PC-3 (cell line): ENCODE results near the gene MRPS9. TPM values are rescaled to one million over a fixed set of nuclear protein-coding genes. Genes with fewer than 3 reads are reported as not detected.

Source experiments
- ATAC-seq: fragments of 200-7000 bp; cut with Tn5 transposase; 2 replicates; pipeline ENCODE4 v1.9.1; 2020; ENCODE audit warnings: mild to moderate bottlenecking, moderate library complexity
- BruUV-seq: library from RNA; stranded (reverse); fragments of 400-500 nt; replicated peaks from 2 replicates; lab custom pipeline; 2021; lab: Mats Ljungman, UMichigan
- CTCF ChIA-PET: fragments of 300-600 bp; sonication (Branson Sonifier 250); formaldehyde crosslinking; loops from one replicate; lab custom pipeline; 2022; ENCODE audit warnings: antibody characterized with exemption; lab: Charles Lee
- POLR2A ChIA-PET: fragments of 300-600 bp; sonication (Branson Sonifier 250); formaldehyde crosslinking; loops from one replicate; lab custom pipeline; 2022; ENCODE audit warnings: antibody characterized with exemption; ENCODE audit not compliant: unreplicated experiment; lab: Charles Lee
- DNase-seq: peaks from one replicate; pipeline ENCODE4 v3.0.0-alpha.2; 2015
- H2AFZ ChIP-seq: fragments of 300-600 bp; sonication (generic); 2 replicates; pipeline ENCODE4 v1.6.0; 2016; ENCODE audit warnings: antibody characterized with exemption, low read length
- H3F3A ChIP-seq: fragments of 300-600 bp; sonication (generic); one replicate; pipeline ENCODE4 v1.6.0; 2017; ENCODE audit warnings: antibody characterized with exemption, low read length, control low read depth, mild to moderate bottlenecking; ENCODE audit not compliant: unreplicated experiment
- H3K27ac ChIP-seq: fragments of 300-600 bp; sonication (generic); 2 replicates; pipeline ENCODE4 v1.5.1; 2016; ENCODE audit warnings: mild to moderate bottlenecking, low read length
- H3K27me3 ChIP-seq: fragments of 300-600 bp; sonication (generic); 2 replicates; pipeline ENCODE4 v1.6.1; 2016; ENCODE audit warnings: low read length, mixed read lengths
- H3K36me3 ChIP-seq: fragments of 300-600 bp; sonication (generic); 2 replicates; pipeline ENCODE4 v1.6.1; 2016; ENCODE audit warnings: low read depth, mixed run types, low read length, mixed read lengths
- H3K4me1 ChIP-seq: fragments of 300-600 bp; sonication (generic); 2 replicates; pipeline ENCODE4 v1.5.1; 2016; ENCODE audit warnings: low read length; ENCODE audit not compliant: insufficient read depth
- H3K4me2 ChIP-seq: fragments of 300-600 bp; sonication (generic); 2 replicates; pipeline ENCODE4 v1.6.0; 2016; ENCODE audit warnings: low read length
- H3K4me3 ChIP-seq: fragments of 300-600 bp; sonication (generic); 2 replicates; pipeline ENCODE4 v1.5.1; 2016; ENCODE audit warnings: mild to moderate bottlenecking, low read length, mixed read lengths
- H3K79me2 ChIP-seq: fragments of 300-600 bp; sonication (generic); 2 replicates; pipeline ENCODE4 v1.6.1; 2017; ENCODE audit warnings: low read length, mixed read lengths
- H3K9ac ChIP-seq: fragments of 300-600 bp; sonication (generic); 2 replicates; pipeline ENCODE4 v1.6.0; 2016; ENCODE audit warnings: mild to moderate bottlenecking, low read length
- H3K9me2 ChIP-seq: fragments of 300-600 bp; sonication (generic); replicated peaks from 2 replicates; pipeline ENCODE4 v1.6.1; 2016; ENCODE audit warnings: mixed run types, low read length, mixed read lengths
- H3K9me3 ChIP-seq: fragments of 300-600 bp; sonication (generic); 2 replicates; pipeline ENCODE4 v1.6.1; 2016; ENCODE audit warnings: low read length, mixed read lengths
- H4K20me1 ChIP-seq: fragments of 300-600 bp; sonication (generic); 2 replicates; pipeline ENCODE4 v1.6.1; 2016; ENCODE audit warnings: low read length, mixed read lengths
- EZH2 ChIP-seq: fragments of 300-600 bp; sonication (generic); IDR thresholded peaks from one replicate; pipeline ENCODE4 v1.6.1; 2017; ENCODE audit warnings: antibody characterized with exemption, mild to moderate bottlenecking, low read length; ENCODE audit not compliant: unreplicated experiment
- EZH2phosphoT487 ChIP-seq: fragments of 300-600 bp; sonication (generic); IDR thresholded peaks from 2 replicates; pipeline ENCODE4 v1.6.1; 2018; ENCODE audit warnings: mild to moderate bottlenecking, antibody characterized with exemption, low read length, borderline replicate concordance
- intact Hi-C: fragments of 100-400 bp; cut with micrococcal nuclease; formaldehyde crosslinking; loops from 2 replicates; pipeline ENCODE4 v1.9.0; 2023
- total RNA-seq: library from RNA; depleted of rRNA; stranded (reverse); fragments of >200 nt; gene quantifications from 2 replicates; pipeline ENCODE4 v1.2.3, GENCODE V29; 2014
- TF ChIP-seq, protein P1 (sequence below): fragments of 300-600 bp; sonication (generic); conservative IDR thresholded peaks from 2 replicates; pipeline ENCODE4 v1.5.1; 2017; ENCODE audit warnings: antibody characterized with exemption, low read depth, mild to moderate bottlenecking, low read length

Gene MRPS9
- total RNA-seq, 1 experiment from 2014 or later = 64.0 TPM

DNA sequence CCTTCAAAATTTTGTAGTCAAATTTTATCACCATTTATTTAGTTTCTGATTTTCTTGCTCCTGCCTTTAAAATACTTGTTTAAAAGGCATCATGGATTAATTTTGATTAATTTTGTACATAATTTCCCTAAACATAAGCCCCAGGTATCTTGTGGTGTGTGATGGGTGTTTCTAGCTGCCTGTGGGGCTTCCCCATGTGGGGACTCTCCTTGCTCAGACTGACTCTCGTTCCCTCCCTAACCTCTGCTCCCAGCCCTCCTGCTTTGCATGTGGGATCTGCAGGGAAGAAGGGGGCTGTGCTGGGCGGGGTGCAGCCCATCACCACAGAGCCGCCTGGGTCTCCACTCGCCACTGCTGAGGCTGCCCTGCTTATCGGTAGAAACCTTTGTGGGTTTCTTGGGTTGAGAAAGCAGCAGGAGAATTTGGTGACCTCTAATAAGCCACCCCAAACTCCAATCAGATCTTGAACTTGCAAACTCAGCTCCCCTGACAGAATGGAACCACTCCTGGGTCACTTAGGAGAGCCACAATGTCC is 72.5 kb downstream of the MRPS9 start:
- no peaks in the 10 kb centered on the region for H3K27me3 ChIP-seq
- H4K20me1 ChIP-seq = no peaks in the 10 kb centered on the region
- H3K9ac ChIP-seq = no peak overlapping the region
- DNase-seq = no peak
- no peaks in the 10 kb centered on the region for H3K9me2 ChIP-seq
- no peak for ATAC-seq
- intact Hi-C loops = no loop called here
- H2AFZ ChIP-seq = no peak overlapping the region
- H3K4me3 ChIP-seq = no peak overlapping the region
- no TSS peak for BruUV-seq
- H3K9me3 ChIP-seq = no peaks in the 10 kb centered on the region
- no peak overlapping the region for H3K27ac ChIP-seq
- no peaks in the 10 kb centered on the region for H3K4me1 ChIP-seq
- no peaks in the 10 kb centered on the region for H3K36me3 ChIP-seq
- no peak overlapping the region for H3K4me2 ChIP-seq
- POLR2A ChIA-PET = no interaction called here
- CTCF ChIA-PET = no interaction called here
- no peaks in the 10 kb centered on the region for H3K79me2 ChIP-seq
- no peak for TF ChIP-seq EZH2phosphoT487
- TF ChIP-seq, protein P1, sequence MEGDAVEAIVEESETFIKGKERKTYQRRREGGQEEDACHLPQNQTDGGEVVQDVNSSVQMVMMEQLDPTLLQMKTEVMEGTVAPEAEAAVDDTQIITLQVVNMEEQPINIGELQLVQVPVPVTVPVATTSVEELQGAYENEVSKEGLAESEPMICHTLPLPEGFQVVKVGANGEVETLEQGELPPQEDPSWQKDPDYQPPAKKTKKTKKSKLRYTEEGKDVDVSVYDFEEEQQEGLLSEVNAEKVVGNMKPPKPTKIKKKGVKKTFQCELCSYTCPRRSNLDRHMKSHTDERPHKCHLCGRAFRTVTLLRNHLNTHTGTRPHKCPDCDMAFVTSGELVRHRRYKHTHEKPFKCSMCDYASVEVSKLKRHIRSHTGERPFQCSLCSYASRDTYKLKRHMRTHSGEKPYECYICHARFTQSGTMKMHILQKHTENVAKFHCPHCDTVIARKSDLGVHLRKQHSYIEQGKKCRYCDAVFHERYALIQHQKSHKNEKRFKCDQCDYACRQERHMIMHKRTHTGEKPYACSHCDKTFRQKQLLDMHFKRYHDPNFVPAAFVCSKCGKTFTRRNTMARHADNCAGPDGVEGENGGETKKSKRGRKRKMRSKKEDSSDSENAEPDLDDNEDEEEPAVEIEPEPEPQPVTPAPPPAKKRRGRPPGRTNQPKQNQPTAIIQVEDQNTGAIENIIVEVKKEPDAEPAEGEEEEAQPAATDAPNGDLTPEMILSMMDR = no peak
- no peak for TF ChIP-seq EZH2
- no peaks in the 10 kb centered on the region for H3F3A ChIP-seq

DNA sequence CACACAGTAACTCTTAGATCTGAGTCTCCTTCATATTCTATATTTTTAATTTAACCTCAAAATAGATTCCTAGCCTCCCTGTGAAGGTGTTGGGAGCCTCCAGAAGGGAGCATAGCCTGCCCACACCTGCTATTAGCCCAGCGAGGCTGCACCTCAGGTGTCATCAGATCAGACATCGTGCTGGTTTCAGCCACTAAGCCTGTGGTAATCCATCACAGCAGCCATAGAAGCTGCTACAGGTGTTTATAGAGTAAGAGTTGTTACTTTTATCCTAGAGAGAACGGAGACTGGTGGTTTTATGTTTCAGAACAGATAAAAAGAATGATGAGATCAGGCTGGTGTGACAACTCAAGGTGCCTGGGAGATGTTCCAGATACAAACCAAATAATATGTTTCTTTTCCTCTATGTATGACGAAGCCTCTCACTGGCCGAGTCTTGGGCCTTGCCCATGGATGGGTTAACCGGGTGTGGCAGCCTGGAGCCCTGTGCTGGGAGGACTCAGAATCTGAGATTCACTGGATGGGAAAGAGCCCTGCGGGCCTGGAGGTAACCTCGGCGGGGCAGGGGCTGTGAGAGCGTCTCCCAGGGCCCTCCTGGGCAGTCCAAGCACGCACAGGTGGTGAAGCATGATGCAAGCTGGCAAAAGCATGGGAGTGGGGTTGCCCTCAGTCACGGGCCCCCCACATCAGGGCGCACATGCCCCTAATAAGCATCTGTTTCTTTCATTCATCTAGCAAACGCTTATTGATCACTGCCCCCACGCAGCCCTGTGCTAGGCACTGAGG is 73.7 kb downstream of the MRPS9 start:
- H3K27ac ChIP-seq = no peak overlapping the region
- ChIA-PET POLR2A (no interaction called here), CTCF (no interaction called here)
- H3K9ac ChIP-seq = no peak overlapping the region
- no peaks in the 10 kb centered on the region for H3K9me3 ChIP-seq
- H3F3A ChIP-seq = no peaks in the 10 kb centered on the region
- DNase-seq (no peak), ATAC-seq (no peak)
- no peak overlapping the region for H3K4me2 ChIP-seq
- H3K9me2 ChIP-seq = no peaks in the 10 kb centered on the region
- no peaks in the 10 kb centered on the region for H3K36me3 ChIP-seq
- TF ChIP-seq EZH2 (no peak), EZH2phosphoT487 (no peak)
- TF ChIP-seq, protein P1 = no peak
- no peaks in the 10 kb centered on the region for H4K20me1 ChIP-seq
- H3K79me2 ChIP-seq = no peaks in the 10 kb centered on the region
- H2AFZ ChIP-seq = no peak overlapping the region
- intact Hi-C loops = no loop called here
- no peak overlapping the region for H3K4me3 ChIP-seq
- H3K27me3 ChIP-seq = no peaks in the 10 kb centered on the region
- H3K4me1 ChIP-seq = no peaks in the 10 kb centered on the region
- BruUV-seq = no TSS peak

DNA sequence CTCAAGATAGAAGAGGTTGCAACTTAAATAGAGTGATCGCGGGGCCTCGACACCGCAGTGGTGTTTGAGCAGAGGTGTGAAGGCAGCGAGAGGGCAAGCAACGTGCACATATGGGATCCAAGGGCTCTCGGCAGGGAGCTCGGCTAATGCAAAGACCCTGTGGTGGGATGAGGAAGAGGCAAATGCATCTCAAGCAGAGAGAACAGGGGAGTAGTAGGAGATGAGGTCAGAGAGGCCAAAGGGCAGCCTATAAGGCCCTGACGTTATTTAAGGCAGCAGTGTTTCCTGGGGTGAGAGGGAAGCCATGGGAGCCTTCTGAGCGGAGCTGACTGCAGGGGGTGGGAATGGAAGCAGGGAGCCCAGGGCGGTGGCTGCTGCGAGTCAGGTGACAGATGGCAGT is 74.5 kb downstream of the MRPS9 start:
- no TSS peak for BruUV-seq
- Histone ChIP-seq H3K9me3 (no peaks in the 10 kb centered on the region), H3K4me1 (no peaks in the 10 kb centered on the region), H3K4me2 (no peak overlapping the region), H3K79me2 (no peaks in the 10 kb centered on the region), H3F3A (no peaks in the 10 kb centered on the region), H4K20me1 (no peaks in the 10 kb centered on the region), H2AFZ (no peak overlapping the region), H3K27me3 (no peaks in the 10 kb centered on the region), H3K4me3 (no peak overlapping the region), H3K9me2 (no peaks in the 10 kb centered on the region), H3K36me3 (no peaks in the 10 kb centered on the region), H3K9ac (no peak overlapping the region), H3K27ac (no peak overlapping the region)
- POLR2A ChIA-PET = no interaction called here
- TF ChIP-seq, protein P1 = no peak
- TF ChIP-seq EZH2 (no peak), EZH2phosphoT487 (no peak)
- ATAC-seq (no peak), DNase-seq (no peak)
- intact Hi-C loops = no loop called here
- CTCF ChIA-PET = no interaction called here
